ENCODE data around the gene PELI2. TPM values are rescaled to one million over a fixed set of nuclear protein-coding genes. Genes with fewer than 3 reads are reported as not detected.

PELI2 gene
- total RNA-seq, 2 donors from 2014 or later: 1.1 to 2.4 TPM

- Mint-ChIP-seq H3K36me3 (no peaks in the 10 kb centered on the region), H3K4me3 (no peak overlapping the region), H3K27ac (no peak overlapping the region), H3K27me3 (no peaks in the 10 kb centered on the region), H3K9me3 (peaks cover 2% of the 10 kb centered on the region), H3K4me1 (ENCODE audit: low read depth in 2 of 2) (peaks cover 30 to 35% of the 10 kb centered on the region in 2 donors)
- no peak for DNase-seq (ENCODE audit: low spot score)
- no peak for ATAC-seq
Observed at GRCh38 chr14:56176530-56176929, 58.3 kb downstream of the PELI2 start.

- peaks cover 2% of the 10 kb centered on the region for H3K9me3 Mint-ChIP-seq
- DNase-seq (ENCODE audit: low spot score): no peak
- H3K4me1 Mint-ChIP-seq (ENCODE audit: low read depth in 2 of 2): peaks cover 26 to 30% of the 10 kb centered on the region in 2 donors
- H3K27ac Mint-ChIP-seq: no peak overlapping the region
- no peak for ATAC-seq
- H3K36me3 Mint-ChIP-seq: no peaks in the 10 kb centered on the region
- no peak overlapping the region for H3K4me3 Mint-ChIP-seq
- H3K27me3 Mint-ChIP-seq: no peaks in the 10 kb centered on the region
Observed at GRCh38 chr14:56177036-56177435, 58.8 kb downstream of the PELI2 start.

DNA sequence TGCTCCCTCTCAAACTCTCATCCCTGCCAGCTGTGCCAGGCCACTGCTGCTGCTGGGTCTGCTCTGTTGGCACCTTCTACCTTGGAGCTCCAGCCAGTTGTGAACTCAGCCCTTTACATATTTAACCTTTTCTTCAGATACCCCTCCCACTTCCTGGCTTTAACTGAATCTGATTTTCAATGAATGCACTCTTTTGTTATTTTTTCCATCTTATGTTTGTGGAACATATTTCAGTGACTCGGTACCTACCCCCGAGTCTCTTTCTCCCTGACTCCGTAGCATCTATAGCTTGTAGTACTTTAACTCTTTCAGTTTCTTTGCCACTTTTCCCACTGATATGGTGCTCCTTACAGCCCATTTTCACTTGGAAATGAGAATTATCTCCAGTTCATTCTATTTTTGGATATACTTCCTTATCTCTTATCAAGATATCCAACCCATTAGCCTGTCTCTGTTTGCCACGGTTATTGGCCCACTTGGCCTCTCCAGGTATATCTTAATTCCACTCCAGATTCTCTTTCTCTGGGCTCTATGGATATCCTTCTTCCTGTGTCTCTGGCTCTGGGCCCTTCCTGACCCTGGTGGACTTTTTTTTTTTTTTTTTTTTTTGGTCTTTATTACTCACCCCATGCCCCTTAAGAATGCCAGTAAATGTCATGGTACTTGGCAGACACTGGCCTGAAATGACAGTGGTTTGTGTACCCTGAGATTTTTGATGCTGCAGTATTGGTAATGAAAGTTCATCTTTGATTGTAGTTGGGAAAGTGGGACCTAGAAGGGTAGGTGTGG, 62.7 kb downstream of the PELI2 start:
- ATAC-seq: no peak
- Mint-ChIP-seq H3K9me3 (no peaks in the 10 kb centered on the region), H3K4me1 (ENCODE audit: low read depth in 2 of 2) (no peaks in the 10 kb centered on the region), H3K36me3 (no peaks in the 10 kb centered on the region), H3K27me3 (no peaks in the 10 kb centered on the region), H3K4me3 (no peak overlapping the region), H3K27ac (no peak overlapping the region)
- no peak for DNase-seq (ENCODE audit: low spot score)

GRCh38 chr14:56181681-56182085, 63.5 kb downstream of the PELI2 start:
- Mint-ChIP-seq H3K9me3 (no peaks in the 10 kb centered on the region), H3K27me3 (no peaks in the 10 kb centered on the region), H3K27ac (no peak overlapping the region), H3K4me1 (ENCODE audit: low read depth in 2 of 2) (no peaks in the 10 kb centered on the region), H3K36me3 (no peaks in the 10 kb centered on the region), H3K4me3 (no peak overlapping the region)
- no peak for ATAC-seq
- no peak for DNase-seq (ENCODE audit: low spot score)

DNA sequence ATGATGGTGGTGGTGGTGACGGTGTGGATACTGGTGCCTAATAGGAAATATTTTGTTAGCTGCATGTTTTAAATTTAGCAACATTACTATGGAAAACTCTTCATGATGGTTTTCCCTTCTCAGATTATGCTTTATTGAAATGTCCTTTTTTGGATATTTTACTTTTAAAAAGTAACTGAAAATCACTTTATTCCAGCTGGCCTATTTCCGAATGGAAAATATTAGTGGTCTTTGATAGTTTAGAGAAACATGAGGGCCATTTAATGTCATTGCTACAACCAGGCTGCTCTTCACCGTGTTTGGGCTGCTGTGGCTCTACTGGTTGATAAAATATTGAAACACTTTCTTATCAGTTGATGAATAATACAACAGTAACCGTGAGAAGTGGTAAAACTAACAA, 64.2 kb downstream of the PELI2 start:
- no peak for ATAC-seq
- no peaks in the 10 kb centered on the region for H3K36me3 Mint-ChIP-seq
- no peaks in the 10 kb centered on the region for H3K9me3 Mint-ChIP-seq
- H3K4me1 Mint-ChIP-seq (ENCODE audit: low read depth in 2 of 2): no peaks in the 10 kb centered on the region
- H3K4me3 Mint-ChIP-seq: no peak overlapping the region
- H3K27ac Mint-ChIP-seq: no peak overlapping the region
- no peaks in the 10 kb centered on the region for H3K27me3 Mint-ChIP-seq
- no peak for DNase-seq (ENCODE audit: low spot score)

DNA sequence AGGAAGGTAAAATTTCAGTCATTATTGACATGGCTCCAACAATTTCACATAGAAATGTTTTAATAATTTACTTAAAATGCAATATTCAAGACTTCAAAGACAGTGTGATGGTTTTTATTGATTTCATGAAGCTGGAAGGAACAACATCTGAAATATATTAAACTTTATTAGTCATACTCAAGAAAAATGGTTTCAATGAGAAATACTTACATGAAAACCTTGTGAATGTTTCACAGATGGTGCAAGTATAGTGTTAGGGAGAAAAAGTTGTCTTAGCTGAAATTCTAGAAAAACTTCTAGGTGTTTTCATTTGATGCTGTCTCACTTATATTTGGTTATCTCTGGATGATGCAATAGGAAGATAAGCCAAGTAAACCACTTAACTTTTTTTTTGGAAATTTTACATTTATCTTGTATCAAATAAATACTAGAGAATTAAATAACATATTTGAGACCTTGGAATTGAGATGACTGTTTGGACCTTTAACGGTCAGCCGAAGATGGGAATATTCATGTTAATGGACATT, 65.5 kb downstream of the PELI2 start:
- Mint-ChIP-seq H3K36me3 (no peaks in the 10 kb centered on the region), H3K4me1 (ENCODE audit: low read depth in 2 of 2) (peaks cover 0 to 5% of the 10 kb centered on the region in 2 donors), H3K27me3 (no peaks in the 10 kb centered on the region), H3K9me3 (no peaks in the 10 kb centered on the region), H3K27ac (no peak overlapping the region), H3K4me3 (no peak overlapping the region)
- no peak for DNase-seq (ENCODE audit: low spot score)
- ATAC-seq: no peak

DNA sequence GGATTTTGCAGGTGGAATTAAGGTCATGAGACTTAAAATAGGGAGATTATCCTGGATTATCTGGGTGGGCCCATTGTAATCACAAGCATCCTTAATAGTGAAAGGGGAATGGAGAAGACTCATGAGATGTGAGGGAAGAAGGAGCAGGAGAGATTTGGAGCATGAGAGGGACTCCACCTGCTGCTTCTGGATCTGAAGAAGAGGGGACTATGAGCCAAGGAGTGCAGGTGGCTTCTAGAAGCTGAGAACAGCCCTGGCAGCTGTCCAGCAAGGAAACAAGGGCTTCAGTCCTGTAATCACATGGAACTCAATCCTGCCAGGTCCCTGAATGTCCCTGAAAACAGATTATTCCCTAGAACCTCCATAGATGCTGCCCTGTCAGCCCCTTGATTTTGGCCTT, 67.8 kb downstream of the PELI2 start:
- Mint-ChIP-seq H3K27ac (no peak overlapping the region), H3K4me1 (ENCODE audit: low read depth in 2 of 2) (peaks cover 0 to 6% of the 10 kb centered on the region in 2 donors), H3K9me3 (no peaks in the 10 kb centered on the region), H3K4me3 (no peak overlapping the region), H3K27me3 (no peaks in the 10 kb centered on the region), H3K36me3 (no peaks in the 10 kb centered on the region)
- no peak for DNase-seq (ENCODE audit: low spot score)
- ATAC-seq: no peak

GRCh38 chr14:56187736-56188135, 69.5 kb downstream of the PELI2 start:
- H3K27me3 Mint-ChIP-seq: no peaks in the 10 kb centered on the region
- DNase-seq (ENCODE audit: low spot score) (no peak), ATAC-seq (no peak)
- H3K27ac Mint-ChIP-seq: no peak overlapping the region
- H3K36me3 Mint-ChIP-seq: no peaks in the 10 kb centered on the region
- no peaks in the 10 kb centered on the region for H3K9me3 Mint-ChIP-seq
- H3K4me1 Mint-ChIP-seq (ENCODE audit: low read depth in 2 of 2): peaks cover 0 to 11% of the 10 kb centered on the region in 2 donors
- no peak overlapping the region for H3K4me3 Mint-ChIP-seq

- DNase-seq (ENCODE audit: low spot score) (no peak), ATAC-seq (no peak)
- Mint-ChIP-seq H3K27ac (no peak overlapping the region), H3K4me3 (no peak overlapping the region), H3K9me3 (no peaks in the 10 kb centered on the region), H3K36me3 (no peaks in the 10 kb centered on the region), H3K27me3 (no peaks in the 10 kb centered on the region), H3K4me1 (ENCODE audit: low read depth in 2 of 2) (peaks cover 2 to 14% of the 10 kb centered on the region in 2 donors)
Observed at GRCh38 chr14:56189307-56189706, 71.1 kb downstream of the PELI2 start.

DNA sequence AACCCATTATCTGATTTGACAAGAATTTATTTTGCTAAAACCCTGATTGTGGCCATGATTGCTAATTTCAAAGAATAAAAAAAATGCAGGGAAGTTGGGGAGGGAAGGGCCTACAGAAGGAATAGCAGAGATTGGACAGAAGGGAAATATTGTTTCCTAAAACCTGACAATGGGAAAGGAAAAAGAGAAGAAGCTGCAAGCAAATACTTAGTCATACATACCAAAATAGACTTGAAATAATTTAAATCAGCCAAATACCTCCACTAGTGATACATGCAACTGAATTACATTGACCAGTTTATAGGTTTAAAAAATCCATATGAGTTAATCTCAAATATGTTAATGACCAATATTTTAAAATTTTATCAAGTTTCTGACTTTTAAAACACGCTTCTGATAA, 75.1 kb downstream of the PELI2 start:
- H3K9me3 Mint-ChIP-seq: no peaks in the 10 kb centered on the region
- H3K4me3 Mint-ChIP-seq: no peak overlapping the region
- H3K27ac Mint-ChIP-seq: no peak overlapping the region
- peaks cover 12 to 25% of the 10 kb centered on the region in 2 donors for H3K4me1 Mint-ChIP-seq (ENCODE audit: low read depth in 2 of 2)
- no peak for DNase-seq (ENCODE audit: low spot score)
- H3K36me3 Mint-ChIP-seq: no peaks in the 10 kb centered on the region
- ATAC-seq: no peak
- H3K27me3 Mint-ChIP-seq: no peaks in the 10 kb centered on the region

- H3K27ac Mint-ChIP-seq: peak overlapping the region in 1 of 2 donors; percentile 7
- H3K9me3 Mint-ChIP-seq: no peaks in the 10 kb centered on the region
- H3K4me3 Mint-ChIP-seq: no peak overlapping the region
- H3K36me3 Mint-ChIP-seq: no peaks in the 10 kb centered on the region
- peaks cover 12 to 25% of the 10 kb centered on the region in 2 donors for H3K4me1 Mint-ChIP-seq (ENCODE audit: low read depth in 2 of 2)
- DNase-seq (ENCODE audit: low spot score) (no peak), ATAC-seq (peak in 1 of 2 donors; percentile 65)
- H3K27me3 Mint-ChIP-seq: no peaks in the 10 kb centered on the region
Observed at GRCh38 chr14:56194042-56194441, 75.8 kb downstream of the PELI2 start.

DNA sequence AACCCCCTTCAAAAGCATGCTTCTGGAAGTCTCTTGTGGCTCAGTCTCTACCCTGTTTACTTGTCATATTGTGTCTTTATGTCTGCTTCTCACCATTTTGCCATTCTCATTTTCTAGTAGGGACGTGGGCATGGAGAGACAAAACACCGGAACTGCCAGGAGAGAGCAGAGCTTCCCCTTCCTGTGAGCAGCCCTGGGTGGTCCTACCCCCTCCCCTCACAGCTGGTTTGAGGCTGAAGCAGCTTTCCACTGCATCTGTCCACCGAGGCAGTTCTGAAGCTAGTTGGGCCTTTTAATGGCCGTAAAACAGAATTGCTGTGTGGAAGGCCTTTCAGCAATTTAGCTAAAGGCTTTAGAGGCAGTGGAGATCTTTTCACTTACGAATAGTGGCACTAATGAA, 77.0 kb downstream of the PELI2 start:
- Mint-ChIP-seq H3K36me3 (no peaks in the 10 kb centered on the region), H3K4me3 (no peak overlapping the region), H3K27me3 (no peaks in the 10 kb centered on the region), H3K9me3 (no peaks in the 10 kb centered on the region), H3K27ac (peak overlapping the region in 1 of 2 donors; percentile 87), H3K4me1 (ENCODE audit: low read depth in 2 of 2) (peaks cover 12 to 25% of the 10 kb centered on the region in 2 donors)
- ATAC-seq (no peak), DNase-seq (ENCODE audit: low spot score) (no peak)

GRCh38 chr14:56195704-56196103, 77.5 kb downstream of the PELI2 start:
- no peak for DNase-seq (ENCODE audit: low spot score)
- Mint-ChIP-seq H3K27me3 (no peaks in the 10 kb centered on the region), H3K4me1 (ENCODE audit: low read depth in 2 of 2) (peaks cover 12 to 25% of the 10 kb centered on the region in 2 donors), H3K4me3 (peak overlapping the region; percentile 56), H3K9me3 (no peaks in the 10 kb centered on the region), H3K27ac (peak overlapping the region in 1 of 2 donors; percentile 87), H3K36me3 (no peaks in the 10 kb centered on the region)
- peak; percentile 63 to 73 for ATAC-seq

DNA sequence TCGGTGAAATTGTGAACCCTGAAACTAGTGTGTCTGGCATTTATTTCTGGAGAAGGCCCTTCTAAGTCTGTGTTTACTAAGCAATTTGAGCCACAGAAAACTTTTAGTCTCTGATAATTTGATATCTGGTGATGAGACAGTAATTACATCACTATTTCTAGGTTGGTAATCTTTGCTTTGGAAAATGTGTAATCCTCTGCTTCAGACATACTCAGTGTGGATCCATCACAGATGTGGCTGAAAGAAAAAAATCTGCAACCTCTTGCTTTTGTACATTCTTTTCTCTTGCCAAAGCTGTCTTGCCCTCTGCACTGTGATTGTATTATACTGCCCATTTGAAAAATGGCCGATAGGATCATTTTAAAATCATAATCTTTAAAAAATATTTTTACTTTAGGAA, 78.1 kb downstream of the PELI2 start:
- Mint-ChIP-seq H3K36me3 (no peaks in the 10 kb centered on the region), H3K27ac (peak overlapping the region in 1 of 2 donors; percentile 87), H3K27me3 (no peaks in the 10 kb centered on the region), H3K9me3 (no peaks in the 10 kb centered on the region), H3K4me1 (ENCODE audit: low read depth in 2 of 2) (peaks cover 12 to 21% of the 10 kb centered on the region in 2 donors), H3K4me3 (no peak overlapping the region)
- DNase-seq (ENCODE audit: low spot score) (no peak), ATAC-seq (no peak)

Data from natural killer cell treated with Interleukin-12 subunit alpha and Interleukin-12 subunit beta and Interleukin-15 and Interleukin-18, amount 100 ng/mL, for 72 hours (primary cell).